Measurements from ENCODE around the gene SAPCD2. TPM values are rescaled to one million over a fixed set of nuclear protein-coding genes. Genes with fewer than 3 reads are reported as not detected.

Gene SAPCD2
- total RNA-seq, 4 donors from 2014 or later: 0.17 to 0.40 (median 0.26) TPM; not detected in 1

GRCh38 chr9:137014776-137015539 is 55.4 kb downstream of the SAPCD2 start:
- Histone ChIP-seq H3K4me1 (no peaks in the 10 kb centered on the region), H3K36me3 (peaks cover 31 to 95% (median 88%) of the 10 kb centered on the region in 4 donors), H3K4me3 (no peak overlapping the region), H3K27ac (replicated peaks in 1 of 4) (no peak overlapping the region), H3K27me3 (no peaks in the 10 kb centered on the region), H3K9me3 (no peaks in the 10 kb centered on the region)
- no peak for TF ChIP-seq EP300 (IDR thresholded peaks at IDR 0.05)
- TF ChIP-seq CTCF (IDR thresholded peaks at IDR 0.05): no peak
- no peak for TF ChIP-seq POLR2AphosphoS5 (IDR thresholded peaks at IDR 0.05)
- TF ChIP-seq POLR2A (IDR thresholded peaks at IDR 0.05; ENCODE audit: low read depth): no peak
- WGBS: 95% methylated on average over 27 of the region's 36 CpGs
- no peak for DNase-seq (ENCODE audit: extremely low spot score)
- intact Hi-C loops (cut with DNase I): no loop called here

GRCh38 chr9:137014166-137014565 is 56.2 kb downstream of the SAPCD2 start:
- peaks cover 31 to 98% (median 90%) of the 10 kb centered on the region in 4 donors for H3K36me3 ChIP-seq
- intact Hi-C loops (cut with DNase I): no loop called here
- H3K27me3 ChIP-seq: no peaks in the 10 kb centered on the region
- DNase-seq (ENCODE audit: extremely low spot score): no peak
- H3K9me3 ChIP-seq: no peaks in the 10 kb centered on the region
- TF ChIP-seq EP300 (IDR thresholded peaks at IDR 0.05) (no peak), CTCF (IDR thresholded peaks at IDR 0.05) (no peak), POLR2AphosphoS5 (IDR thresholded peaks at IDR 0.05) (no peak)
- H3K27ac ChIP-seq (replicated peaks in 1 of 4): no peak overlapping the region
- 96% methylated on average over 21 of the region's 23 CpGs for WGBS
- H3K4me3 ChIP-seq: no peak overlapping the region
- H3K4me1 ChIP-seq: no peaks in the 10 kb centered on the region

- intact Hi-C loops (cut with DNase I): no loop called here
- H3K36me3 ChIP-seq: peaks cover 31 to 98% (median 89%) of the 10 kb centered on the region in 4 donors
- no peak for TF ChIP-seq CTCF (IDR thresholded peaks at IDR 0.05)
- no peak for TF ChIP-seq POLR2AphosphoS5 (IDR thresholded peaks at IDR 0.05)
- no peak for TF ChIP-seq POLR2A (IDR thresholded peaks at IDR 0.05; ENCODE audit: low read depth)
- TF ChIP-seq EP300 (IDR thresholded peaks at IDR 0.05): no peak
- no peaks in the 10 kb centered on the region for H3K27me3 ChIP-seq
- no peaks in the 10 kb centered on the region for H3K4me1 ChIP-seq
- DNase-seq (ENCODE audit: extremely low spot score): no peak
- H3K9me3 ChIP-seq: no peaks in the 10 kb centered on the region
- WGBS: 92% methylated on average over 18 of the region's 20 CpGs
- no peak overlapping the region for H3K4me3 ChIP-seq
- H3K27ac ChIP-seq (replicated peaks in 1 of 4): no peak overlapping the region
Observed at GRCh38 chr9:137013571-137013940, 56.8 kb downstream of the SAPCD2 start.

- intact Hi-C loops (cut with DNase I): no loop called here
- no peak overlapping the region for H3K4me3 ChIP-seq
- DNase-seq (ENCODE audit: extremely low spot score): no peak
- H3K27ac ChIP-seq (replicated peaks in 1 of 4): no peak overlapping the region
- no peaks in the 10 kb centered on the region for H3K9me3 ChIP-seq
- H3K36me3 ChIP-seq: peaks cover 31 to 98% (median 93%) of the 10 kb centered on the region in 4 donors
- peaks cover 0 to 1% (median under 1%) of the 10 kb centered on the region in 4 donors for H3K4me1 ChIP-seq
- no peaks in the 10 kb centered on the region for H3K27me3 ChIP-seq
- whole genome bisulfite sequencing: 89% methylated on average over 31 of the region's 67 CpGs
- TF ChIP-seq CTCF (IDR thresholded peaks at IDR 0.05): no peak
- no peak for TF ChIP-seq POLR2AphosphoS5 (IDR thresholded peaks at IDR 0.05)
- TF ChIP-seq EP300 (IDR thresholded peaks at IDR 0.05): no peak
- TF ChIP-seq POLR2A (IDR thresholded peaks at IDR 0.05; ENCODE audit: low read depth): no peak
Observed at GRCh38 chr9:137012694-137013570, 57.4 kb downstream of the SAPCD2 start.

Small RNA genes lying within 50 kb of the gene (small RNA-seq; reads per million reads assigned to genes)
- 0 reads per million in 3 donors for gene RF00153

Other genes starting within 250 kb of the SAPCD2 start
- gene AJM1, start 228.1 kb downstream of the SAPCD2 start, total RNA-seq: 10 to 100 TPM in 3 of 4 donors, 1 to 10 TPM in 1; 3.3 to 14.0 (median 11.4) TPM
- gene PHPT1, start 221.1 kb downstream of the SAPCD2 start, total RNA-seq: 10 to 100 TPM; 43.4 to 84.1 (median 53.9) TPM
- 1 to 10 TPM; 1.7 to 4.7 (median 2.1) TPM for gene MAMDC4, start 218.2 kb downstream of the SAPCD2 start, total RNA-seq
- 100 to 1,000 TPM; 233 to 283 (median 247) TPM for gene EDF1, start 204.2 kb downstream of the SAPCD2 start, total RNA-seq
- 10 to 100 TPM in 2 of 4 donors, 1 to 10 TPM in 2; 6.6 to 15.5 (median 12.4) TPM for gene TRAF2, start 184.0 kb downstream of the SAPCD2 start, total RNA-seq
- 100 to 1,000 TPM; 238 to 303 (median 267) TPM for gene FBXW5, start 125.8 kb downstream of the SAPCD2 start, total RNA-seq
- gene C8G, start 125.3 kb downstream of the SAPCD2 start, total RNA-seq: not detected
- not detected for gene LCN12, start 118.3 kb downstream of the SAPCD2 start, total RNA-seq
- 10 to 100 TPM; 10.4 to 77.9 (median 51.6) TPM for gene PTGDS, start 93.1 kb downstream of the SAPCD2 start, total RNA-seq
- gene LCNL1, start 87.6 kb downstream of the SAPCD2 start, total RNA-seq: under 1 TPM in 3 of 4 donors, not detected in 1; 0.11 to 0.42 (median 0.39) TPM
- 10 to 100 TPM; 28.8 to 39.9 (median 37.8) TPM for gene PAXX, start 78.1 kb downstream of the SAPCD2 start, total RNA-seq
- gene CLIC3, start 74.0 kb downstream of the SAPCD2 start, total RNA-seq: 1 to 10 TPM in 2 of 4 donors, not detected in 2; 1.4 to 2.5 TPM
- gene ABCA2, start 42.3 kb downstream of the SAPCD2 start, total RNA-seq: 10 to 100 TPM; 17.4 to 30.9 (median 21.6) TPM
- under 1 TPM in 2 of 4 donors, not detected in 2; 0.32 to 0.83 TPM for gene FUT7, start 38.5 kb downstream of the SAPCD2 start, total RNA-seq
- 100 to 1,000 TPM in 2 of 4 donors, 10 to 100 TPM in 2; 45.3 to 119 (median 91.5) TPM for gene NPDC1, start 24.4 kb downstream of the SAPCD2 start, total RNA-seq
- gene ENTPD2, start 16.5 kb downstream of the SAPCD2 start, total RNA-seq: 1 to 10 TPM in 2 of 4 donors, under 1 TPM in 2; 0.42 to 1.2 (median 1.0) TPM
- 1 to 10 TPM; 3.6 to 5.8 (median 5.0) TPM for gene UAP1L1, start 7.0 kb upstream of the SAPCD2 start, total RNA-seq
- 10 to 100 TPM; 22.4 to 36.6 (median 27.0) TPM for gene MAN1B1, start 16.4 kb upstream of the SAPCD2 start, total RNA-seq
- gene DPP7, start 44.2 kb upstream of the SAPCD2 start, total RNA-seq: 100 to 1,000 TPM in 2 of 4 donors, 10 to 100 TPM in 2; 90.1 to 121 (median 104) TPM
- gene GRIN1, start 68.6 kb upstream of the SAPCD2 start, total RNA-seq: under 1 TPM in 3 of 4 donors, not detected in 1; 0.11 to 0.50 (median 0.19) TPM
- gene LRRC26, start 99.5 kb upstream of the SAPCD2 start, total RNA-seq: not detected
- not detected for gene TMEM210, start 101.5 kb upstream of the SAPCD2 start, total RNA-seq
- gene ANAPC2, start 118.0 kb upstream of the SAPCD2 start, total RNA-seq: 10 to 100 TPM; 18.7 to 28.7 (median 25.1) TPM
- gene SSNA1, start 118.1 kb upstream of the SAPCD2 start, total RNA-seq: 10 to 100 TPM; 58.2 to 99.5 (median 76.7) TPM
- gene TPRN, start 130.2 kb upstream of the SAPCD2 start, total RNA-seq: 10 to 100 TPM in 1 of 4 donors, 1 to 10 TPM in 3; 4.1 to 12.6 (median 7.7) TPM
- gene TMEM203, start 135.1 kb upstream of the SAPCD2 start, total RNA-seq: 10 to 100 TPM; 28.8 to 45.8 (median 34.8) TPM
- 10 to 100 TPM in 1 of 4 donors, 1 to 10 TPM in 3; 6.5 to 12.3 (median 8.0) TPM for gene NDOR1, start 135.1 kb upstream of the SAPCD2 start, total RNA-seq
- gene RNF208, start 151.7 kb upstream of the SAPCD2 start, total RNA-seq: 1 to 10 TPM; 1.2 to 4.2 (median 2.4) TPM
- under 1 TPM in 3 of 4 donors, not detected in 1; 0.33 to 0.45 (median 0.40) TPM for gene CYSRT1, start 154.6 kb upstream of the SAPCD2 start, total RNA-seq
- not detected for gene RNF224, start 156.9 kb upstream of the SAPCD2 start, total RNA-seq
- gene SLC34A3, start 160.3 kb upstream of the SAPCD2 start, total RNA-seq: not detected
- 100 to 1,000 TPM; 227 to 469 (median 304) TPM for gene TUBB4B, start 170.7 kb upstream of the SAPCD2 start, total RNA-seq
- gene STPG3, start 180.7 kb upstream of the SAPCD2 start, total RNA-seq: not detected
- 10 to 100 TPM; 26.6 to 73.2 (median 48.8) TPM for gene NELFB, start 184.8 kb upstream of the SAPCD2 start, total RNA-seq
- gene TOR4A, start 207.2 kb upstream of the SAPCD2 start, total RNA-seq: 1 to 10 TPM; 5.0 to 9.2 (median 7.3) TPM
- 10 to 100 TPM in 1 of 4 donors, 1 to 10 TPM in 3; 2.9 to 10.3 (median 7.2) TPM for gene NRARP, start 231.7 kb upstream of the SAPCD2 start, total RNA-seq